ENCODE results near the gene FGFR3. TPM values are rescaled to one million over a fixed set of nuclear protein-coding genes. Genes with fewer than 3 reads are reported as not detected.

Gene FGFR3
- total and polyA plus RNA-seq, 2 of the 8 experiments (the other 6 are each of a cell fraction or from before 2014, with no cell fraction given) = 9.0 to 19.5 TPM

DNA sequence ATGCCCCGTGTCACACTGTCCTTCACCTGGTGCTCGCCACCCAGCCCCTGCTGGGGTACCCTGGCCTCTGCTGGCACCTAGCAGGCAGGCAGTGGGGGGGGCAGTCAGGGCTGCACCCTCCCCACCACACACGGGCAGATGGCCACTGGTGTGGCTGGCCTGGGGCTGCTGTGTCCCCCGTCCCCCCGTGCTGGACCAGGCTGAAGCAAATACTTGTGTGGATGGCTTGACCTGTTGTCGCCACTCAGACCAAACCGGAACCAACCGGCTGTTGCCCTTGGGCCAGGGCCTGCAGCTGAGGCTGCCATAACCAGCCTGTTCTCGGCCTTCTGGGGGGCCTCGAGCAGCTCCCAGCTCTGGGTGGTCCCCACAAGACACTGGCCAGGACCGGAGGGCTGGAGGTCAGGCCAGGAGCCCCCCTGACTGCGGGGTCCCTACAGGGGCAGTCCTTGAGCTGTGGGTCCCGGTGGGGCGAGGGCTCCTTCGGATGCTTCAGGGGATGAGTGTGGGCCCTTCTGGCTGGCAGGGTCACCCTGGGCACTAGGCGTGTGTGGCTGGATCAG is 4.3 kb downstream of the FGFR3 start (continued):
- TF ChIP-seq, protein P1, sequence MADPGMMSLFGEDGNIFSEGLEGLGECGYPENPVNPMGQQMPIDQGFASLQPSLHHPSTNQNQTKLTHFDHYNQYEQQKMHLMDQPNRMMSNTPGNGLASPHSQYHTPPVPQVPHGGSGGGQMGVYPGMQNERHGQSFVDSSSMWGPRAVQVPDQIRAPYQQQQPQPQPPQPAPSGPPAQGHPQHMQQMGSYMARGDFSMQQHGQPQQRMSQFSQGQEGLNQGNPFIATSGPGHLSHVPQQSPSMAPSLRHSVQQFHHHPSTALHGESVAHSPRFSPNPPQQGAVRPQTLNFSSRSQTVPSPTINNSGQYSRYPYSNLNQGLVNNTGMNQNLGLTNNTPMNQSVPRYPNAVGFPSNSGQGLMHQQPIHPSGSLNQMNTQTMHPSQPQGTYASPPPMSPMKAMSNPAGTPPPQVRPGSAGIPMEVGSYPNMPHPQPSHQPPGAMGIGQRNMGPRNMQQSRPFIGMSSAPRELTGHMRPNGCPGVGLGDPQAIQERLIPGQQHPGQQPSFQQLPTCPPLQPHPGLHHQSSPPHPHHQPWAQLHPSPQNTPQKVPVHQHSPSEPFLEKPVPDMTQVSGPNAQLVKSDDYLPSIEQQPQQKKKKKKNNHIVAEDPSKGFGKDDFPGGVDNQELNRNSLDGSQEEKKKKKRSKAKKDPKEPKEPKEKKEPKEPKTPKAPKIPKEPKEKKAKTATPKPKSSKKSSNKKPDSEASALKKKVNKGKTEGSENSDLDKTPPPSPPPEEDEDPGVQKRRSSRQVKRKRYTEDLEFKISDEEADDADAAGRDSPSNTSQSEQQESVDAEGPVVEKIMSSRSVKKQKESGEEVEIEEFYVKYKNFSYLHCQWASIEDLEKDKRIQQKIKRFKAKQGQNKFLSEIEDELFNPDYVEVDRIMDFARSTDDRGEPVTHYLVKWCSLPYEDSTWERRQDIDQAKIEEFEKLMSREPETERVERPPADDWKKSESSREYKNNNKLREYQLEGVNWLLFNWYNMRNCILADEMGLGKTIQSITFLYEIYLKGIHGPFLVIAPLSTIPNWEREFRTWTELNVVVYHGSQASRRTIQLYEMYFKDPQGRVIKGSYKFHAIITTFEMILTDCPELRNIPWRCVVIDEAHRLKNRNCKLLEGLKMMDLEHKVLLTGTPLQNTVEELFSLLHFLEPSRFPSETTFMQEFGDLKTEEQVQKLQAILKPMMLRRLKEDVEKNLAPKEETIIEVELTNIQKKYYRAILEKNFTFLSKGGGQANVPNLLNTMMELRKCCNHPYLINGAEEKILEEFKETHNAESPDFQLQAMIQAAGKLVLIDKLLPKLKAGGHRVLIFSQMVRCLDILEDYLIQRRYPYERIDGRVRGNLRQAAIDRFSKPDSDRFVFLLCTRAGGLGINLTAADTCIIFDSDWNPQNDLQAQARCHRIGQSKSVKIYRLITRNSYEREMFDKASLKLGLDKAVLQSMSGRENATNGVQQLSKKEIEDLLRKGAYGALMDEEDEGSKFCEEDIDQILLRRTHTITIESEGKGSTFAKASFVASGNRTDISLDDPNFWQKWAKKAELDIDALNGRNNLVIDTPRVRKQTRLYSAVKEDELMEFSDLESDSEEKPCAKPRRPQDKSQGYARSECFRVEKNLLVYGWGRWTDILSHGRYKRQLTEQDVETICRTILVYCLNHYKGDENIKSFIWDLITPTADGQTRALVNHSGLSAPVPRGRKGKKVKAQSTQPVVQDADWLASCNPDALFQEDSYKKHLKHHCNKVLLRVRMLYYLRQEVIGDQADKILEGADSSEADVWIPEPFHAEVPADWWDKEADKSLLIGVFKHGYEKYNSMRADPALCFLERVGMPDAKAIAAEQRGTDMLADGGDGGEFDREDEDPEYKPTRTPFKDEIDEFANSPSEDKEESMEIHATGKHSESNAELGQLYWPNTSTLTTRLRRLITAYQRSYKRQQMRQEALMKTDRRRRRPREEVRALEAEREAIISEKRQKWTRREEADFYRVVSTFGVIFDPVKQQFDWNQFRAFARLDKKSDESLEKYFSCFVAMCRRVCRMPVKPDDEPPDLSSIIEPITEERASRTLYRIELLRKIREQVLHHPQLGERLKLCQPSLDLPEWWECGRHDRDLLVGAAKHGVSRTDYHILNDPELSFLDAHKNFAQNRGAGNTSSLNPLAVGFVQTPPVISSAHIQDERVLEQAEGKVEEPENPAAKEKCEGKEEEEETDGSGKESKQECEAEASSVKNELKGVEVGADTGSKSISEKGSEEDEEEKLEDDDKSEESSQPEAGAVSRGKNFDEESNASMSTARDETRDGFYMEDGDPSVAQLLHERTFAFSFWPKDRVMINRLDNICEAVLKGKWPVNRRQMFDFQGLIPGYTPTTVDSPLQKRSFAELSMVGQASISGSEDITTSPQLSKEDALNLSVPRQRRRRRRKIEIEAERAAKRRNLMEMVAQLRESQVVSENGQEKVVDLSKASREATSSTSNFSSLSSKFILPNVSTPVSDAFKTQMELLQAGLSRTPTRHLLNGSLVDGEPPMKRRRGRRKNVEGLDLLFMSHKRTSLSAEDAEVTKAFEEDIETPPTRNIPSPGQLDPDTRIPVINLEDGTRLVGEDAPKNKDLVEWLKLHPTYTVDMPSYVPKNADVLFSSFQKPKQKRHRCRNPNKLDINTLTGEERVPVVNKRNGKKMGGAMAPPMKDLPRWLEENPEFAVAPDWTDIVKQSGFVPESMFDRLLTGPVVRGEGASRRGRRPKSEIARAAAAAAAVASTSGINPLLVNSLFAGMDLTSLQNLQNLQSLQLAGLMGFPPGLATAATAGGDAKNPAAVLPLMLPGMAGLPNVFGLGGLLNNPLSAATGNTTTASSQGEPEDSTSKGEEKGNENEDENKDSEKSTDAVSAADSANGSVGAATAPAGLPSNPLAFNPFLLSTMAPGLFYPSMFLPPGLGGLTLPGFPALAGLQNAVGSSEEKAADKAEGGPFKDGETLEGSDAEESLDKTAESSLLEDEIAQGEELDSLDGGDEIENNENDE (IDR thresholded peaks at IDR 0.05; ENCODE audit: insufficient replicate concordance, low read length) = no peak
- TF ChIP-seq RAD21 (IDR thresholded peaks at IDR 0.05 in 1 of 2, conservative IDR thresholded peaks at IDR 0.05 in 1 of 2; ENCODE audit: low read depth in 2 of 2, low read length in 2 of 2) = no peak
- no peak for TF ChIP-seq SP1 (IDR thresholded peaks at IDR 0.05; ENCODE audit: low read depth, low read length)
- TF ChIP-seq JUND (IDR thresholded peaks at IDR 0.05; ENCODE audit: low read length) = no peak
- TF ChIP-seq CBX8 (IDR thresholded peaks at IDR 0.05; ENCODE audit: borderline replicate concordance, low read depth, low read length) = no peak
- TF ChIP-seq GTF2F1 (IDR thresholded peaks at IDR 0.05; ENCODE audit: borderline replicate concordance, low read depth, low read length) = no peak
- no peak for TF ChIP-seq CHD2 (IDR thresholded peaks at IDR 0.05; ENCODE audit: low read length)
- TF ChIP-seq POLR2A (IDR thresholded peaks at IDR 0.05; ENCODE audit: control extremely low read depth in 1 of 2, low read depth in 2 of 2, low read length in 2 of 2) = no peak
- TF ChIP-seq ASH2L (IDR thresholded peaks at IDR 0.05; ENCODE audit: low read length) = no peak
- TF ChIP-seq RNF2 (IDR thresholded peaks at IDR 0.05; ENCODE audit: borderline replicate concordance, low read depth, low read length, missing control alignments, poor library complexity, severe bottlenecking) = no peak
- TF ChIP-seq KDM5A (IDR thresholded peaks at IDR 0.05; ENCODE audit: low read length) = no peak

Measured in H1 (cell line).